Measurements from ENCODE around the gene NOD1. TPM values are rescaled to one million over a fixed set of nuclear protein-coding genes. Genes with fewer than 3 reads are reported as not detected.

NOD1 gene
- total RNA-seq, 3 donors from 2014 or later, result 13.2 to 14.4 (median 13.2) TPM

DNA sequence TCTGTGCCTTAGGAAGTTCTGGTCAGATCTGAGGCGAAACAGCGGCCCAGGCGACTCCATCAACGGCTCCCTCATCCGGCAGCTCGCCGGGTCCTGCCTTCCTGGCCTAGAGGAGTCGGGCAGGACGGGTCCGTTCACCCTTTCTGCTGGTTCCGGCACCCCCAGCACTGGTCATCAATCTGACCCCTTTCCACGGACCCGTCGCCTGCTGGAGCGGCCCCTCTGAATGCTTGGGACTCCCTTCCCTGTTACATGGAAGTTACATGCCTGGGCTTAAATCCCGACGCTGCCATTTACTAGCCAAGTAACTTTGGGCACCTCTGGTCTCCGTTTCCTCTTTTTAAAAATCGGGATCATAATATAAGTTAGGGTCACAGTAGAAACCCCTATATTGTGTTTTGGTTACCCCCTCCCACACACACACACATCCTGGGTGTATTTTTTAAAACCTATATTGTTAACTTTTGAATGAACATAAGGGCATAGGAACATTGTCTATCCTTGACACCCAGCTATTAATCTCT lies 26.7 kb upstream of the NOD1 start:
- no peak for TF ChIP-seq CTCF (IDR thresholded peaks at IDR 0.05)
- ATAC-seq (peak; percentile 27), DNase-seq (no peak)
- Histone ChIP-seq H3K9me3 (no peaks in the 10 kb centered on the region), H3K4me3 (peak overlapping the region; percentile 83), H3K4me1 (ENCODE audit: low read depth) (peaks cover 16% of the 10 kb centered on the region), H3K36me3 (ENCODE audit: low read depth) (no peaks in the 10 kb centered on the region)
- intact Hi-C loops (cut with DNase I, micrococcal nuclease), result no loop called here

DNA sequence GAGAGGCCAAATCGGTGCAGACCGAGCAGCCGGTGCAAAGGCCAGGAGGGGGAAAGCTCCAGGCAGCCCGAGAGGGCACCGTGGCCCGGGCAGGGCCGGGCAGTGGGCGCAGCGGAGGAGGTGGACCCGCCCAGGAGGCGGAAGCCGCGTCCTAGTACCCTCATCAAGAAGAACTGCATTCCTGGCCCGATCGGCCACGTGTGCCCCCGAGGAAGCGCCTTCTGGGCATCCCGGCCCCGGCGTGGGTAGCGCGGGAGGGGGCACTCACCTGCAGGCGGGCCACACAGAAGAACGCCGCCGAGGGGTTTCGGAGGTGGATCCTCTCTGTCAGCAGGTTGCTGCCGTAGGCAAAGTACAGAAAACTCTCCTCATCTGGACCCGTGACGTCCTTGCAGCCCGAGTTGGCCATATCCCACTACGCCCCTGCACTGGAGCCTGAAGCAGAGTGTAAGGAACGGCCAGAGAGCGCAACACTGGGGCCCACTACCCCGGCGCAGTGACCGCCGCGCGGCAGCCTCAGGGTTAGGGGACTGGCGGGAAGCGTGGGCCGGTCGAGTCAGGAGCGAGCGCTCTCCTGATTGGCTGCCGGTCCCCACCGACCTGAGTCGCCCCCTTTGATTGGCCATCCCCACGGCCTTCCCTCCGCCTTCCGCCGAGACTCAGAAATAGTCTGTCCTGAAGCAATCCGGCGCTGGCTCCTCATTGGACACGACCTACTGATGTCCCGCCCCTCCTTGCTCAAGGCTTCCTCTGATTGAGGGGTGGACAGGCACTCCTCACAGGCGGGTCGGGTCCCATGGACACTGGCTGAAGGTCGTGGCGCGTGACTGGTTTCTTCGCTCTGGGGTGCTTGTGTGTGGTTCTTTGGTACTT lies 26.0 kb upstream of the NOD1 start, which contains the start of gene GGCT:
GGCT (minus strand) TSS at position 529 of the 873 bp plus-strand sequence; CDS start at position 409, 120 bp downstream.
- no peak for TF ChIP-seq CTCF (IDR thresholded peaks at IDR 0.05)
- ATAC-seq (peak; percentile 98), DNase-seq (peak; percentile 98 to 99 (median 99))
- H3K4me1 ChIP-seq (ENCODE audit: low read depth), result peaks cover 16% of the 10 kb centered on the region
- no peaks in the 10 kb centered on the region for H3K36me3 ChIP-seq (ENCODE audit: low read depth)
- H3K4me3 ChIP-seq, result peak within 1 kb of the TSS; percentile 83
- intact Hi-C loops (cut with DNase I, micrococcal nuclease), result no loop called here
- no peaks in the 10 kb centered on the region for H3K9me3 ChIP-seq

GRCh38 chr7:30503274-30504212 lies 25.0 kb upstream of the NOD1 start:
- intact Hi-C loops (cut with DNase I, micrococcal nuclease), result no loop called here
- Histone ChIP-seq H3K4me1 (ENCODE audit: low read depth) (peaks cover 16% of the 10 kb centered on the region), H3K9me3 (no peaks in the 10 kb centered on the region), H3K4me3 (peak overlapping the region; percentile 83), H3K36me3 (ENCODE audit: low read depth) (no peaks in the 10 kb centered on the region)
- ATAC-seq (no peak), DNase-seq (no peak)
- no peak for TF ChIP-seq CTCF (IDR thresholded peaks at IDR 0.05)

- Histone ChIP-seq H3K36me3 (ENCODE audit: low read depth) (no peaks in the 10 kb centered on the region), H3K4me3 (no peak overlapping the region), H3K4me1 (ENCODE audit: low read depth) (peaks cover 16% of the 10 kb centered on the region), H3K9me3 (no peaks in the 10 kb centered on the region)
- ATAC-seq (no peak), DNase-seq (no peak)
- intact Hi-C loops (cut with DNase I, micrococcal nuclease), result no loop called here
- TF ChIP-seq CTCF (IDR thresholded peaks at IDR 0.05), result no peak
Observed at GRCh38 chr7:30502470-30503251, 24.1 kb upstream of the NOD1 start.

DNA sequence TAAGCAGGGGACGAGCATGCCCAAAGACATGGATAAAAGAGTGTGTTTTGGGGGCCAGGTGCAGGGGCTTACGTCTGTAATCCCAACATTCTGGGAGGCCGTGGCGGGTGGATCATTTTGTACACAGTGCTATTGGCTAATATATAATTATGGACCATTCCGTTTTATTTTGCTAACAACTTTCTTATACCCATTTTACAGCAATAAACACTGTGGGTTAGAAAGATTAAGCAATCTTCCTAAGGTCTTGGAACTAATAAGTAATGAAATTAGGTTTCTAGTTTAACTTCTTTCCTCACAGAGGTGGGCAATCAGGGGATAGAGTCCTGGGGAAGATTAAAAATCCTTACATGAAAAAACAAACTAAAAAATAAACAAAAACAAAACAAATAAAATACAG lies 22.7 kb upstream of the NOD1 start:
- peaks cover 16% of the 10 kb centered on the region for H3K4me1 ChIP-seq (ENCODE audit: low read depth)
- intact Hi-C loops (cut with DNase I, micrococcal nuclease), result no loop called here
- ATAC-seq, result no peak
- no peaks in the 10 kb centered on the region for H3K36me3 ChIP-seq (ENCODE audit: low read depth)
- no peak overlapping the region for H3K4me3 ChIP-seq
- no peak for TF ChIP-seq CTCF (IDR thresholded peaks at IDR 0.05)
- no peaks in the 10 kb centered on the region for H3K9me3 ChIP-seq
- no peak for DNase-seq
